GM21723 (cell line): ENCODE measurements around the gene ITGB1BP1.

Source experiments
- ATAC-seq: cut with Tn5 transposase; IDR thresholded peaks from one replicate; pipeline ENCODE4 v1.9.1; 2021; ENCODE audit warnings: mild to moderate bottlenecking, moderate library complexity; ENCODE audit not compliant: unreplicated experiment

ITGB1BP1 gene

DNA sequence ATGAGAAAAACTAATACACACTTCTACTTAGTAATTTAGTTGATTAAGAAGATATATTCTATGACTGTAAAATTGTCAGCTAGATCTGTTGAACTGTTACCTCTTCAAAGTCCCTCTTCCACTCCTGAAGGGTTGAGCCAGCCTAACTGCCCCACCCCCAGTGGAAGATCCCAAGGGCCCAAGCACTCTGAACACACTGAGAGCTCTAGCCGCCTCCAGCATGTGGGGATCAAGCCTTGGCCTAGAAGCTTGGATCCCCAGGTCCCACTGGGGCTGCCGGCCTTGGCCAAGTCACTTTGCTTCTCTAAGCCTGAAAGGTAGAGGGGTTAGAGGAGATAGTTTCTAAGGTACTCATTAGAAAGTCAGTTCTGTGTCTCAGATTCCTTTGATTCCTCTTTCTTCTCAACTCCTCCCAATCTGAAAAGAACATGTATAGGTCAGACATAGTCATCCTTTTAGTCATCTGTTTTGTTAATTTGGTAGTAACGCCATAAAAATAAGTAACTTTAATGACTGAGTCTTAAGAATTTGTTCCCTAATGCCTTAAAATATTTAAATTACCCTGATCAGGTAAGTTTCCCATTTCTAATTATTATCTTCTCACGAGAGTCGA is 5.7 kb upstream of the ITGB1BP1 start:
- no peak for ATAC-seq

DNA sequence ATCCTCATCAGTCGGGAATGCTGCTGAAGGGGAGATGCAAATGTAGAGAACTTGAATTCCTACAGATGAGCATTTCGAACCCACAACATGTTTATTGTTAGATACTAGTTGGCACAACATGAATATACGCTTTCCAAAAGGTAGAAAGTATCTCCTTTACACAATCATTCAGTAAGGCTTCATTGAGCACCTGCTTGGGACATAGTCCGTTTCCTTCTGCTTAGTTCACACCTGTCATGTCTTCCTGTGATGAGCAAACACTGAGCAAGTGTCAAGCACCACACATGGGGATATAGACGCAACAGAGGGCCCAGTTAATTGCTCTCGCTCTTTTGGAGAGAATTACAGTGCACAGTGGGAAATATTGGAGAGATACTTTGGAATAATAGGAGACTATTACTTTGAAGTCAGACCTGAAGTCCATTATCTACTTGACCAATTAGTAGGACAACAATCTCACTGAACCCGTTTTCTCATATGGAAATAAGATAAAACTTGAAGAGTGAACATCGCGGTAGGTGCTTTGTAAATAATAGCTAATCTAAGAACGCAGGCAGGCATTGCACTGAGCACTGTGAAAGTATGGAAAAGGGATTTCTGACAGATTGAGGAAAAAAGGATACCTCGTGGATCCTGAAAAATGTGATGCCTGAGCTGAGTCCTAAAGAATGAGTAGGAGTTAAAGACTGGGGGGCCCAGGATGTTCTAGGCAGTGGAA is 1.3 kb upstream of the ITGB1BP1 start:
- no peak for ATAC-seq

DNA sequence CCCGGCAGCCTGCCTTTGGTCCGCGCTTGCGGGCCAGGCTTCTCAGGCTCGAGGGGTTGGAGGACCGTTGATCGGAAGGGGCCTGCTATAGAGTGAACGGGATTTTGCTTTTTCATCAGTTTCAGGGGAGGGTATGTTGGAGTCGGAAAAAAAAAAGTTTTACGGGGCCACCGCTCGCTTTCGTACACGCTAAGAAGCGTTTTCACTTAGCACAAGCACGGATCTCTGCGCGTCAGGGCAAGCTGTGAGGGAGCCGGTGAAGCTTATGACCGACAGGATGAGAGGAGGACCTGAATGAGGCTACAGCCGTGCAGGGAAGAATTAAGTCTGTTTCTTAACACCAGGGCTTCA is 569 bp upstream of the ITGB1BP1 start:
- peak; percentile 11 for ATAC-seq

DNA sequence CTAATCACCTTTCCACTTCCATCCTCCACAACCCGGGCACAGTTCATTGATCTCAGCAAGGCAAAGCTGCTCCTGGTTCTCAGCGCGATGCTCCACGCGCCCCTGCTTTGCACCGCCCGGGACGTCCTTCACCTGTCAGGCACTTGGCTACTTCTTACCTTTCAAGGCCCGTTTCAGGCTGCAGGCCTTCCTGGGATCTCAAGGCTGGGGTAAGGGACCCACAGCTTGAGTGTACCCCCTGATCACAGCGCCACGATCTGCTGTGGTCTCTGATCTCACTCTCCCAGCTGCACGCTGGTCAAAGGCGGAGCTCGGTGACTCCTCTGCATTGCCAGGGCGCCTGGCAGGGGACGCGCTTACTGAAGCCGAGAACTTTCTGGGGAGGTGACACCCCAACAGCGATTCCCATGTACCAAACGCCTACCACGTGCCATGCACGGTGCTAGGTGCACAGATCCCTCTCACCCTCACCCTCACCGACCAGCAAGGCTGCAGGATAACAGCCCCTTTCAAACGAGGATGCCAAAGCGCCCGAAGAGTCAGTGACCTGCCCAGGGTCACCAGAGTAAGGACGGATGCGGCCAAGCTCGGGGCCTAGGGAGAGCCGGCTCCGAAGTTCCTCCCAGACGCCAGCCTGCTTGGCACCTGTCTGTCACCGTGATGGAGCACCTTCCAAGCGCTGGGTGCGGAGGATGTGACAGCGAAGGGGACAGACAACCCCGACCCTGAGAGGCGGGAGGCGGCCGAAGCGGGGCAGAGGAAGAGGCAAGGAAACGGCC is 818 bp downstream of the ITGB1BP1 start:
- ATAC-seq, result peak; percentile 31

DNA sequence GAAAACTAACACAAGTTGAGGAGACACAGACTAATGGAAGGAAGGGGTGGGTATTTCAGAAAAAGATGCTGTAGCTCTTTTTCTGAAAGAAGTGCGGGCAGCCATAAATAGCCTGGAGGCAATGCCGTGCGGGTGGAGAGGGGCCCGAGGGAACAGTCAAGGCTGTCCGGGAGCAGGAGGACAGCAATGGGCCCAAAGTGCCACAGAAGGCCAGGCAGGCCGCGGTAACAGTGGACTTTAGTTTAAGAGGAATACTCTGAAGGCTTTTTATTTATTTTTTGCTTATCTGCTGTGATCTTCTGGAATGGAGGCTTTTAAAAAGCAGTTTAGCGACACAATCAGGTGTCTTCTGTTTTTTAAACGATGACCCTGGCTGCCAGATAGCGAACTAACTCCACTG is 2.8 kb downstream of the ITGB1BP1 start:
- ATAC-seq, result no peak

DNA sequence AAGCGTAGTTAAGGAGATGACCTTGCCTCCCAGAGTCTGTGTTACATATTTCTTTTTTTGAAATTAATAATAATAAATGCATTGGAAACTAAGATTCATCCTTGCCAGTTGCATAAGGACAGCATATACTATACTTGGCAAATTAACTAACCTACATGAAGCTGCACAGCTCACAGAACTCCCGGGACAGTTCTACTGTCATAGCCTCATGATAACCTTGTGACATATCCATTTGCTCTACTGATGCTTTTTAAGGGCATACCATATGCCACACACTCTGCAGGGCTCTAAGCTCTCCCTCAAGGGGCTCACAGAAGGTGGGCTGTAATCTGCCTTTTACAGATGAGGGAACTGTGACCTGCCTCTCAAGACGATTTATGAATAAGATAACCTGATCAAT is 3.8 kb downstream of the ITGB1BP1 start:
- ATAC-seq, result no peak

DNA sequence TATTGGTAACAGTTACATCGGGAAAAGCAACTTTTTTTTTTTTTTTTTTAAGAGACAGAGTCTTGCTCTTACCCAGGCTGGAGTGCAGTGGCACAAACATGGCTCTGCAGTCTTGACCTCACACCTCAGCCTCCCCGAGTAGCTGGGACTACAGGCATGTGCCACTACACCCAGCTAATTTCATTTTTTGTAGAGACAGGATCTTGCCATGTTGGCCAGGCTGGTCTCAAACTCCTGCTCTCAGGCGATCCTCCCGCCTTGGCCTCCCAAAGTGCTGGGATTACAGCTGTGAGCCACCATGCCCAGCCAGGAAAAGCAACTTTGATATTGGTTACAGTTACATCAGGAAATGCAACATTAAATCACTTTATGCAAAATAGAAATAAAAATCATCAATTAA is 4.6 kb downstream of the ITGB1BP1 start:
- no peak for ATAC-seq

DNA sequence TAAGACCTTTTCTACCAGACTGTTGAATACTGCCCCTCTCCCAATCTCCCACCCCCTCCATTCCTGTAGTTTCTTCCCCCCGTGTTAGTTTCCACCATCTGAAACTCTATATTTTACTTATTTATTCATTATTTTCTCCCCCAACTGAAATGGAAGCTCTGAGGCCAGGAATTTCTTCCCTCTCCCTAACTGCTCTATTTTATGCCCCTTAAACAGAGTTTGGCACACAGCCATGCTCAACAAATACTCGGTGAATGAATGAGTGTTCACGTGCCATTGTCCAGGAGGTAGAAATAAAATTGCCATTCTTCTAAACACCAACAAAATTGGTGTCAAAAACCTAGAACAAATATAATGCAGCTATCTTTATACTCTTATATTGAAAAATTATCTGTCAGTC is 5.6 kb downstream of the ITGB1BP1 start:
- no peak for ATAC-seq

DNA sequence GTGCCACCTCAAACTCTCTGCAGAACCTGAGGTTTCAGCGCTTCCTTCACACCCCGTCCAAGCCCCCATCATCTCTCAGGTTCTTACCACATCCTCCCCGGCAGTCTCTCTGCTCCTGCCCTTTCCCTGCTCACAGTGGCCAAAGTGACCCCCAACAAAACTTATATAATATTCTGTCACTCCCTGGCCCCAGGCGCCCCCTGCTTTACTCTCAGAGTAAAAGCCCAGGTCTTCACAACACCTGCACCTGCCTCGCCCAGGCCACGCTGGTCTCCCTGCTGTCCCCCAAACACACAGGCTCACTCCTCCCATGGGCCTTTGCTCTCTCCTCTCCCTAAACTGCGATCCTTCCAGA is 6.4 kb downstream of the ITGB1BP1 start:
- no peak for ATAC-seq

DNA sequence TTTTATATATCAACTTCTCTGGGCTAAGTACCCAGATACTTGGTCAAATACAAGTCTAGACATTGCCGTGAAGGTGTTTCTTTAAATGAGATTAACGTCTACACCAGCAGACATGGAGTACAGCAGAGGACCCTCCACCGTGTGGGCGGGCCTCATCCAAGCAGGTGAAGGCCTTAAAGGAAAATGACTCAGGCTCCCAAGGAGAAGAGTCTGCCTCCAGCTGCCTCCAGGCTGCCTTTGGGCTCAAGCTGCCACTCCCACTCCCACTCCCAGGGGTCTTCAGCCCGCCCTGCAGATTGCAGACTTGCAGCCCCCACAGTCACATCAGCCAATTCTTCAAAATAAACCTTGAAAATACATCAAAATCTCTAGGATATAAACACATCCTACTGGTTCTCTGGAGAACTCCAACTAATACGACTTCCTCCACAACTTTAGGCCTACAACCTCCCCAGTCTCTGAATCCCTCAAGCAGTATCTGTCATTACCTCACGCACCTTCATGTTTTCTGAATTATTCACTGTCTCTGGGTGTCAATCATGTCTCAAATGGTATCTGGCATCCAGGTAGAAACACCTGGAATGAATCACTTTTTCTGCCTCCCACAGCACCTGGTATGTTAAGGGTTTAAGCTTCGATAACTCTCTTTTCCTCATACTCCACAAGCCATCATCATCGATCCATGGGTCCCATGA is 6.9 kb downstream of the ITGB1BP1 start:
- no peak for ATAC-seq

DNA sequence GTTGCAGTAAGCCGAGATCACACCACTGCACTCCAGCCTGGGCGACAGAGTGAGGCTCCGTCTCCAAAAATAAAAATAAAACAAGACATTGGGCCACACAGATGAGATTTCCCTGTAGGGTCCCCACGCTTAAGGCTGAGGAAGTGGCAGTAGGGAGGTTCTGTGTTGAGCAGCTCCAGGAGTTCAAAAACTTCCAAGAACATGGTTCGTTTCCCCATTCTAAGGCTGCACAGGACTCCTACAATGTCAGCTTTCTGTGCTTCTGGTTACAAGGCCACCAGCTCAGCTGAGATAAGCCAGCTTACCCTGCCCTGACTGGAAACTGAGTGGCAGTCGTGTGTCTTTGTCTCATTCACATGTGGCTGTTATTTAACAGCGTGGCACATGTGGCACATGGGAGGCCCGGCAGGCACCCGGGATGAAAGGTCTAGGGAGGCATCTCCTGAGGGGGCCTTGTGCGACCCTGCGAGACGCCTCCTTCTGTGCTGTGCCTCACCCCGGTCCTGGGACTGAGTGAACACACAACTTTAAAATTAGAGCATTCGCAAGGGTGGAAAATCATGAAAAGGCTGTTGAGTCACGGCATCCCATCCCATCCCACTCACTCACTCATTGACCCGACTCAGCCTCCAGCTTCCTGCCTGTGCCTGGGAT is 7.7 kb downstream of the ITGB1BP1 start:
- no peak for ATAC-seq

DNA sequence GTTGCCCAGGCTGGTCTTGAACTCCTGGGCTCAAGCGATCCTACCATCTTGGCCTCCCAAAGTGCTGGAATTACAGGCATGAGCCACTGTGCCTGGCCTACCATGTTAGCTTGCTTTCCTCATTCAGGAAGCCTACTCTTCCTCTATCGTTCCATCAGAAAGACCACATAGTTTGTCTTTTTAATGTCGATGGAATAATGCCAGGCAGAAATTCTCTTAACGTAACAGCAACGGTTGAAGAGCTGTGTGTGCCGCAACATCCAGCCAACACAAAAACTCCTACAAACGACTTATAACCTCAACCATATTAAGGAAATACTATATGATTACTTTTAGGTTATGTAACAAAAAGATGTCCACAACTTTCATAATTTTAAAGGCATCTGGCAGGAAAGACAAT is 10.5 kb downstream of the ITGB1BP1 start:
- ATAC-seq, result no peak

DNA sequence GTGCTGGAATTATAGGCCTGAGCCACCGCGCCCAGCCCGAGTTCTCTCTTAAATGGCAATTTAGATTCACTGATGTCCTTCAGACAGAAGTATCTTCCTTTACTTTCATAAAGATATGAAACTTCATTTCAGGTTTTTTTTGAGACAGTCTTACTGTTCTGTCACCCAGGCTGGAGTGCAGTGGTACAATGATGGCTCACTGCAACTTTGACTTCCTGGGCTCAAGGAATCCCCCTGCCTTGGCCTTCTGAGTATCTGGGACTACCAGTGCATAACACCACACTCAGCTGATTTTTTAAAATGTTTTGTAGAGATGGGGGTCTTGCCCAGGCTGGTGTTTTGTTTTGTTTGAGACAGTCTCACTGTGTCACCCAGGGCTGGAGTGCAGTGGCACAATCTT is 13.2 kb downstream of the ITGB1BP1 start:
- ATAC-seq, result peak; percentile 85

DNA sequence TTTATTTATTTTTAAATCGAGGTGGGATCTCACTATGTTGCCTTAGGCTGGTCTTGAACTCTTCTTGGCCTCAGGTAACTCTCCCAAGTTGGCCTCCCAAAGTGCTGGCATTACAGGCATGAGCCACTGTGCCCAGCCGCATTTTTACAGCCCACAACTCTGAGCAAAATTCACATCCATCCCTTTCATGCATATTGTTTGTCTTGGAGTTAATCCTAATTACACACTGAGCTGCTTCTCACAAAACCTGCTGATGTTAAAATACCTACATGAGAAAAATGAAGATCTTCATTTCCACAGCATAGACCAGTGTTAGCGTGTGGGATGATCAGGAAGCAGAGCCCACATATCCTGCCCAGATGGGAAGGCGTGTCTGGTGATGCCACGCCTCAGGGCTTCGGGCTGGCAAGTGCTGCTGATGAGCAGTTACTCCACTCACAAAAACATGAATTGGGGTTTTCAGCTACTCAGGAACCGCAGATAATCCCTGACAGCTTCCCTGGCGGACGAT is 14.6 kb downstream of the ITGB1BP1 start:
- ATAC-seq, result no peak

DNA sequence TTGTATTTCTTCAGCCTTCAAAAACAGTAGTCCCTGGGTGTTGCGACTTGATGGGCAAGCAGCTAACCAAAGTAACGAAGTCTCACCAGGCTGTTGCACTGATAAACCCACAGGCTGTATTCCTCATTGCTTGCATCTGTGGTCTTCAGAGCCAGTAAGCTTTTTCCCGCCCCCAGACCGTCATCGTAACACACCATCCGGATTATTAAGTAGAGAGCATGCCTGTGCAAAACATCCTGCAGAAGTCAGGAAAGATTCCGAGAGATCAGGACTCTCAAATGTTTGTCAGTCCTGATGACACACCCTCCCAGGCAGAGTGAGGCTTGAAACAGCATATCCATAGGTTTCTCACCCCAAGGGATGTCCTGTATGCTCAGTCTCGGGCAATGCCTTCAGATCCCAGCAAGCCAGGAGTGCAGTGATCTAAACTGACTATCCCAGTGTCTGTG is 15.9 kb downstream of the ITGB1BP1 start:
- ATAC-seq, result no peak

DNA sequence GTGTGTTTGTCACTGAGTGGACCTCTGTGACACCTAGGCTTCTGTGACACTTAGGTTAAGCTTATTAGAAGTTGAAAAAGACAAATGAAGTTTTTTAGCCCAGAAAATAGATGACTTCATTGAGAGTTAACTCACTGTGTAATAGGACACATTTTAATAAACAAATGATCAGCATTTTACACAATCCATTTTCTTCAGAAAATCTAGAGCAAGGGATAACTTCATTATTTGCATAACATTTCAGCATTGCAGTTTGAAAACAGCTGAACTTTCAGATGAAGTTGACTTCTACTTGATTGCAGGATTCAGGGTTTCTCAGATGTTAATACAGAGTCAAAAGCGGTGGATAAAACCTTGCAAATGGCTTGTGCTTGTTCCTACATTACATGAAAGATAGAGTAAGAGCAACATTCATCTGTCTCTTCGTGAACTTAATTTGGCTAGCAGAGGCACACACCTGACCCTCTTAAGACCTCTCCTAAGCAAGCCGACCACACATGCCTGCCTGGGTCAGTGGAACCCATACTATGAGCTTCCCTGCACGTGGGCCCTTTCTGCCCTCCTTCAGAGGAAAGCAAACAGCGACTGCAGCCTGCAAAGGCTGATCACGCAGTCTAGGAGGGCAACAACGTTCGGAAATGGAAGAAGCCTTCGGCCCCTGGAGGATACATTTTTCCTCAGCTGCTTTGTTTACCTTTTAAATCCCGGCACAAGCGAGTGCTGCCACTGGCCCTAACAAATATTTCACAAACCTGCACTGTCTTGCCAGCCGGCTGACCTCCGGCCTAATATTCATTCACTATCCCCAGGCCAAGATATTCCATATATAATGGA is 16.6 kb downstream of the ITGB1BP1 start:
- no peak for ATAC-seq

DNA sequence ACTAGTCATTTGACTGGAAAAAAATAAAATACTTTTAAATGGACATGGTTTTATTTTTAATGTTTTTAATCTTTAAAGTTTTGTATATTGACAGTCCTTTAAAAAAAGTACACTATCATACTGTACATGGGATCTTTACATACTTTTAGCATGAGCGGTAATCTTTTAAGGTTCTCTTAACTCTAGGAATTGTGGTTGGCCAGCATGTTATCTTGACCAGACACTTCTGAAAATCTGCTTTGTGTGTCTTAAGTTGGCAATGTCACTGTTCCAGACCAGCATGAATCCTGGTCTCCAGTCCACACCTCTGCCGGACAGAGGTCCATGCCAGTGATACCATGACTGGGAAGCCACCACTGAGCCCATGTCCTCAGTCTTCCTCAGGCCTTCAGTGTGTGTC is 17.7 kb downstream of the ITGB1BP1 start:
- ATAC-seq, result no peak

DNA sequence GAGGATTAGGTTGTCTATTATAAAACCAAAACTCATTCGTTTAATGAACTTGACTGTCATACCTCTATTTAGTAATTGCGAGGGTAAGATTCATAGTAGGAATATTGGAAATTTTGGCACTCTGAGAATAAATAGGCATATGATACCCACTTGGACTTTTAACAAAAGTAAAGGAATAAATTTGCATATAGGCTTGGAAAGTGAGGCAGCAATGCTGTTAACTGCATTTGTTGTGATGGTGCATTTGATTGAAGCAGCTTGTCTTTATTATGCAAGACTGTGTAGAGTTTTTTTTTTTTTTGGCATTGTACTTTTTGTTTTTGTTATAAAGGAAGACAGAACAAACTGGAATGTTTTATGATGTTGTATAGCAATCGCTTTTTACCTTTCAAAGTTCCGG is 18.9 kb downstream of the ITGB1BP1 start:
- ATAC-seq, result no peak

DNA sequence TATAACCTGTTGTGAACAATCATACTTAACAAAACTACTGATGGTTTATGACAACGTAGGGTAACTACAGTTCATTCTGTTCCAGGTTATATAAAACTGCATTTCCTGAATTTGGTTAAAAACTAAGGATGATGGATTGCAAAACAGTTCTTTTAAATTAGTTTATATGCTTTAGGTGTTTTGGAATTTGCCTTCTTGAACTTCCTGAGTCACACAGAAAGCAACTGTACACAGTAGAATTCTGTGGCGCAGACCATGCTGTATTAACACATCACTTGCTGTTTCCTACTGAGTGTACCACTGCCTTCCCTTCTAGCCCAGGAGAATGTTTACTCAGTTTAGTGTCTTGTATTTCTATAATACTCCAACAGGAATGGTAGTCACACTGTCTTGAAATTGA is 19.4 kb downstream of the ITGB1BP1 start:
- no peak for ATAC-seq
